Measurements from ENCODE around the gene MEGF10.

GRCh38 chr5:127337876-127338275 is 47.3 kb downstream of the MEGF10 start:
- TF ChIP-seq EZH2 (IDR thresholded peaks at IDR 0.05; ENCODE audit: insufficient read depth, poor library complexity, severe bottlenecking), result no peak
- TF ChIP-seq EZH2phosphoT487 (IDR thresholded peaks at IDR 0.05; ENCODE audit: insufficient read depth, low read depth), result no peak

Data from GM23248 (cell line).